IMR-90 (cell line): ENCODE results near the gene NLRC3. TPM values are rescaled to one million over a fixed set of nuclear protein-coding genes. Genes with fewer than 3 reads are reported as not detected.
A peak's percentile ranks its signal among the peaks of the same experiment; 100 is the strongest.

Source experiments
- ATAC-seq: fragments of 200-7000 bp; cut with Tn5 transposase; 2 replicates; pipeline ENCODE4 v1.9.1; 2020; ENCODE audit warnings: low read depth, mild to moderate bottlenecking, moderate library complexity
- BruUV-seq: library from RNA; stranded (reverse); fragments of 400-500 nt; replicated peaks from 2 replicates; lab custom pipeline; 2021; lab: Mats Ljungman, UMichigan
- CTCF ChIA-PET: fragments of 300-600 bp; formaldehyde crosslinking; extraction: SDS; loops from one replicate; lab custom pipeline; 2021; ENCODE audit warnings: antibody characterized with exemption; lab: Yijun Ruan, JAX
- POLR2A ChIA-PET: fragments of 300-600 bp; sonication (Branson Sonifier 250); formaldehyde crosslinking; loops from one replicate; lab custom pipeline; 2022; ENCODE audit warnings: antibody characterized with exemption; ENCODE audit not compliant: unreplicated experiment; lab: Charles Lee
- DNase-seq: peaks from one replicate; pipeline ENCODE4 v3.0.0; 2013
- H2AFZ ChIP-seq: replicated peaks from 2 replicates; pipeline ENCODE3; 2013; ENCODE audit warnings: low read length, mild to moderate bottlenecking; ENCODE audit not compliant: poor library complexity
- H2AK5ac ChIP-seq: 2 replicates; pipeline ENCODE4 v1.6.1; 2013; ENCODE audit warnings: low read depth, low read length, inconsistent platforms
- H2AK9ac ChIP-seq: replicated peaks from 2 replicates; pipeline ENCODE3; 2013; ENCODE audit warnings: mild to moderate bottlenecking, low read depth, low read length, moderate library complexity; ENCODE audit not compliant: poor library complexity
- H2BK120ac ChIP-seq: 2 replicates; pipeline ENCODE4 v1.6.1; 2013; ENCODE audit warnings: low read depth, low read length, inconsistent platforms
- H2BK15ac ChIP-seq: 3 replicates; pipeline ENCODE4 v1.6.1; 2013; ENCODE audit warnings: low read depth, low read length, inconsistent platforms
- H2BK20ac ChIP-seq: 2 replicates; pipeline ENCODE4 v1.6.1; 2013; ENCODE audit warnings: low read depth, mild to moderate bottlenecking, inconsistent platforms, low read length, moderate library complexity
- H2BK5ac ChIP-seq: 2 replicates; pipeline ENCODE4 v1.6.1; 2013; ENCODE audit warnings: mild to moderate bottlenecking, low read depth, low read length, inconsistent platforms; ENCODE audit not compliant: poor library complexity, severe bottlenecking
- H3K14ac ChIP-seq: replicated peaks from 2 replicates; pipeline ENCODE4 v1.6.1; 2013; ENCODE audit warnings: low read depth, low read length, inconsistent platforms
- H3K18ac ChIP-seq: 2 replicates; pipeline ENCODE4 v1.6.1; 2013; ENCODE audit warnings: low read depth, low read length, control low read depth
- H3K23ac ChIP-seq: 2 replicates; pipeline ENCODE4 v1.6.1; 2013; ENCODE audit warnings: low read depth, low read length, inconsistent platforms
- H3K27ac ChIP-seq: 2 replicates; pipeline ENCODE4 v1.5.1; 2013; ENCODE audit warnings: mild to moderate bottlenecking, control low read depth, low read length; ENCODE audit not compliant: insufficient read depth
- H3K27me3 ChIP-seq: 2 replicates; pipeline ENCODE4 v1.6.1; 2013; ENCODE audit warnings: low read length; ENCODE audit not compliant: control insufficient read depth, insufficient read depth
- H3K36me3 ChIP-seq: 2 replicates; pipeline ENCODE4 v1.6.1; 2013; ENCODE audit warnings: low read length, mixed read lengths; ENCODE audit not compliant: control insufficient read depth, insufficient read depth
- H3K4ac ChIP-seq: 2 replicates; pipeline ENCODE4 v1.6.1; 2013; ENCODE audit warnings: low read depth, low read length, inconsistent platforms
- H3K4me1 ChIP-seq: 2 replicates; pipeline ENCODE4 v1.6.1; 2013; ENCODE audit warnings: low read length, mixed read lengths; ENCODE audit not compliant: control insufficient read depth, insufficient read depth
- H3K4me2 ChIP-seq: 2 replicates; pipeline ENCODE4 v1.6.1; 2013; ENCODE audit warnings: low read depth, mild to moderate bottlenecking, control low read depth, low read length, moderate library complexity
- H3K4me3 ChIP-seq: 2 replicates; pipeline ENCODE4 v1.5.1; 2013; ENCODE audit warnings: low read depth, mild to moderate bottlenecking, control low read depth, low read length, moderate library complexity; ENCODE audit not compliant: insufficient read depth
- H3K56ac ChIP-seq: 2 replicates; pipeline ENCODE4 v1.6.1; 2013; ENCODE audit warnings: low read length, inconsistent platforms; ENCODE audit not compliant: insufficient read depth; ENCODE audit errors: extremely low read depth
- H3K79me1 ChIP-seq, 2 experiments: 2 replicates each; pipeline ENCODE4 v1.6.1; 2013; ENCODE audit warnings: low read length in 2 of 2, inconsistent platforms in 1 of 2, low read depth in 1 of 2
- H3K9ac ChIP-seq: 2 replicates; pipeline ENCODE4 v1.6.1; 2013; ENCODE audit warnings: low read depth, low read length, control low read depth
- H3K9me1 ChIP-seq: 2 replicates; pipeline ENCODE4 v1.6.1; 2013; ENCODE audit warnings: low read length, inconsistent platforms; ENCODE audit not compliant: insufficient read depth
- H3K9me3 ChIP-seq: 2 replicates; pipeline ENCODE4 v1.6.1; 2013; ENCODE audit warnings: low read length; ENCODE audit not compliant: control insufficient read depth, insufficient read depth
- H4K20me1 ChIP-seq: 2 replicates; pipeline ENCODE4 v1.6.1; 2013; ENCODE audit warnings: low read length, inconsistent platforms; ENCODE audit not compliant: insufficient read depth
- H4K5ac ChIP-seq: 2 replicates; pipeline ENCODE4 v1.6.1; 2013; ENCODE audit warnings: mild to moderate bottlenecking, low read depth, low read length, control low read depth
- H4K8ac ChIP-seq, 2 experiments: 2 replicates each; pipeline ENCODE4 v1.6.1; 2013; ENCODE audit warnings: low read depth in 2 of 2, low read length in 2 of 2, control low read depth in 1 of 2, inconsistent platforms in 1 of 2
- H4K91ac ChIP-seq: 2 replicates; pipeline ENCODE4 v1.6.1; 2013; ENCODE audit warnings: low read depth, low read length, inconsistent platforms; ENCODE audit not compliant: insufficient read depth
- BHLHE40 ChIP-seq: fragments of 150-350 bp; IDR thresholded peaks from 2 replicates; pipeline ENCODE4 v1.6.1; 2016; ENCODE audit warnings: mild to moderate bottlenecking, low read depth, low read length
- CEBPB ChIP-seq: IDR thresholded peaks from 2 replicates; pipeline ENCODE4 v1.6.1; 2012; ENCODE audit warnings: low read depth, low read length, improper control_type of control experiment
- CHD1 ChIP-seq: IDR thresholded peaks from 2 replicates; pipeline ENCODE4 v1.6.1; 2012; ENCODE audit warnings: low read depth, low read length, improper control_type of control experiment
- CTCF ChIP-seq: conservative IDR thresholded peaks from 2 replicates; pipeline ENCODE4 v1.5.1; 2012; ENCODE audit warnings: mild to moderate bottlenecking, low read depth, low read length, improper control_type of control experiment
- FOS ChIP-seq: fragments of 150-350 bp; IDR thresholded peaks from 2 replicates; pipeline ENCODE4 v1.6.1; 2016; ENCODE audit warnings: low read depth, low read length
- MAFK ChIP-seq: IDR thresholded peaks from 2 replicates; pipeline ENCODE4 v1.6.1; 2012; ENCODE audit warnings: low read depth, low read length, improper control_type of control experiment
- MAZ ChIP-seq: IDR thresholded peaks from 2 replicates; pipeline ENCODE4 v1.6.1; 2012; ENCODE audit warnings: low read depth, mild to moderate bottlenecking, low read length, improper control_type of control experiment, moderate library complexity, borderline replicate concordance
- MXI1 ChIP-seq: IDR thresholded peaks from 2 replicates; pipeline ENCODE4 v1.6.1; 2012; ENCODE audit warnings: low read depth, mild to moderate bottlenecking, low read length, moderate library complexity, borderline replicate concordance
- NFE2L2 ChIP-seq: fragments of 150-350 bp; IDR thresholded peaks from 2 replicates; pipeline ENCODE4 v1.6.1; 2016; ENCODE audit warnings: low read depth, mild to moderate bottlenecking, low read length
- POLR2A ChIP-seq: IDR thresholded peaks from 2 replicates; pipeline ENCODE4 v1.6.1; 2012; ENCODE audit warnings: mild to moderate bottlenecking, low read depth, low read length
- RAD21 ChIP-seq: IDR thresholded peaks from 2 replicates; pipeline ENCODE4 v1.6.1; 2012; ENCODE audit warnings: low read length, improper control_type of control experiment
- RCOR1 ChIP-seq: IDR thresholded peaks from 2 replicates; pipeline ENCODE4 v1.6.1; 2012; ENCODE audit warnings: mild to moderate bottlenecking, low read length, improper control_type of control experiment; ENCODE audit not compliant: insufficient replicate concordance
- RFX5 ChIP-seq: IDR thresholded peaks from 2 replicates; pipeline ENCODE4 v1.8.0; 2012; ENCODE audit warnings: low read depth, mild to moderate bottlenecking, low read length, moderate library complexity
- SMC3 ChIP-seq: fragments of 150-350 bp; IDR thresholded peaks from 2 replicates; pipeline ENCODE4 v1.6.1; 2016; ENCODE audit warnings: low read depth, mild to moderate bottlenecking, antibody characterized with exemption, low read length, moderate library complexity
- WGBS, 2 experiments: methylation state at CpG; one replicate each; pipeline versions ENCODE4 v1.1.5 to v1.1.7; 2013; ENCODE audit warnings: missing lambda C conversion rate in 2 of 2; ENCODE audit not compliant: insufficient read length in 1 of 2; ENCODE audit errors: extremely low coverage in 2 of 2; 5-methylcytosine and 5-hydroxymethylcytosine counted together
- dilution Hi-C: fragments of 300-500 bp; cut with HindIII; formaldehyde crosslinking; loops from one replicate; pipeline ENCODE4 v1.14.3; 2018; ENCODE audit warnings: low sequenced_read_pairs; ENCODE audit not compliant: unreplicated experiment
- in situ Hi-C: fragments of 300-500 bp; cut with MboI; formaldehyde crosslinking; loops from 3 replicates; pipeline ENCODE4 v1.14.3; 2019; ENCODE audit warnings: low sequenced_read_pairs, inconsistent platforms, mixed read lengths
- intact Hi-C: fragments of 100-400 bp; cut with micrococcal nuclease; formaldehyde crosslinking; loops from 2 replicates; pipeline ENCODE4 v1.10.0; 2022
- polyA plus RNA-seq, 3 experiments: library from polyadenylated mRNA; depleted of rRNA; stranded (reverse); fragments of >200 nt; gene quantifications; 2 replicates each; pipeline ENCODE4 v1.2.3, GENCODE V29; 2012; ENCODE audit warnings: low replicate concordance in 1 of 3
- total RNA-seq: library from RNA; depleted of rRNA; stranded (reverse); fragments of >200 nt; gene quantifications from 2 replicates; pipeline ENCODE4 v1.2.3, GENCODE V29; 2012
- TF ChIP-seq, protein P1 (sequence below): fragments of 150-350 bp; IDR thresholded peaks from 2 replicates; pipeline ENCODE4 v1.6.1; 2016; ENCODE audit warnings: low read depth, mild to moderate bottlenecking, low read length, moderate library complexity, borderline replicate concordance
- TF ChIP-seq, protein P2 (sequence below): fragments of 150-350 bp; IDR thresholded peaks from 2 replicates; pipeline ENCODE4 v1.6.1; 2017; ENCODE audit warnings: mild to moderate bottlenecking, antibody characterized with exemption, low read length, low read depth

Gene NLRC3
- total and polyA plus RNA-seq, 2 of the 4 experiments (the other 2 are of a cell fraction), result not detected

- Histone ChIP-seq H3K4ac (no peak overlapping the region), H3K4me2 (no peak overlapping the region), H2AFZ (no peak overlapping the region), H3K4me3 (no peak overlapping the region), H2BK5ac (no peak overlapping the region), H3K4me1 (no peaks in the 10 kb centered on the region), H3K14ac (no peak overlapping the region), H3K9me1 (peaks cover 4% of the 10 kb centered on the region; the same call in 1 of the 2 replicates), H2AK5ac (no peak overlapping the region), H4K5ac (no peak overlapping the region), H3K9me3 (no peaks in the 10 kb centered on the region), H4K8ac (no peak overlapping the region), H3K9ac (no peak overlapping the region), H4K20me1 (no peaks in the 10 kb centered on the region), H2AK9ac (no peak overlapping the region), H3K56ac (no peak overlapping the region), H3K27ac (no peak overlapping the region), H3K27me3 (no peaks in the 10 kb centered on the region), H3K23ac (no peak overlapping the region), H2BK15ac (no peak overlapping the region), H3K36me3 (peaks cover 21% of the 10 kb centered on the region; the same call in 1 of the 2 replicates), H2BK20ac (no peak overlapping the region), H3K18ac (no peak overlapping the region), H3K79me1 (no peaks in the 10 kb centered on the region), H2BK120ac (no peak overlapping the region), H4K91ac (no peak overlapping the region)
- BruUV-seq, result TSS peak; percentile 56
- dilution Hi-C loops (no loop called here), in situ Hi-C loops (no loop called here), intact Hi-C loops (no loop called here)
- WGBS, 2 experiments, result 97% methylated on average over 19 of the region's 25 CpGs; no CpG with 5 or more reads in 1 of the 2 experiments
- POLR2A ChIA-PET, result no interaction called here
- no peak for DNase-seq
- TF ChIP-seq CTCF (no peak), RFX5 (no peak), MAZ (no peak), MXI1 (no peak), BHLHE40 (no peak), POLR2A (no peak), CHD1 (no peak), CEBPB (no peak), SMC3 (no peak), RCOR1 (no peak), FOS (no peak), MAFK (no peak), NFE2L2 (no peak), RAD21 (no peak)
- TF ChIP-seq, protein P1, sequence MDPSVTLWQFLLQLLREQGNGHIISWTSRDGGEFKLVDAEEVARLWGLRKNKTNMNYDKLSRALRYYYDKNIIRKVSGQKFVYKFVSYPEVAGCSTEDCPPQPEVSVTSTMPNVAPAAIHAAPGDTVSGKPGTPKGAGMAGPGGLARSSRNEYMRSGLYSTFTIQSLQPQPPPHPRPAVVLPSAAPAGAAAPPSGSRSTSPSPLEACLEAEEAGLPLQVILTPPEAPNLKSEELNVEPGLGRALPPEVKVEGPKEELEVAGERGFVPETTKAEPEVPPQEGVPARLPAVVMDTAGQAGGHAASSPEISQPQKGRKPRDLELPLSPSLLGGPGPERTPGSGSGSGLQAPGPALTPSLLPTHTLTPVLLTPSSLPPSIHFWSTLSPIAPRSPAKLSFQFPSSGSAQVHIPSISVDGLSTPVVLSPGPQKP, result no peak
- TF ChIP-seq, protein P2, sequence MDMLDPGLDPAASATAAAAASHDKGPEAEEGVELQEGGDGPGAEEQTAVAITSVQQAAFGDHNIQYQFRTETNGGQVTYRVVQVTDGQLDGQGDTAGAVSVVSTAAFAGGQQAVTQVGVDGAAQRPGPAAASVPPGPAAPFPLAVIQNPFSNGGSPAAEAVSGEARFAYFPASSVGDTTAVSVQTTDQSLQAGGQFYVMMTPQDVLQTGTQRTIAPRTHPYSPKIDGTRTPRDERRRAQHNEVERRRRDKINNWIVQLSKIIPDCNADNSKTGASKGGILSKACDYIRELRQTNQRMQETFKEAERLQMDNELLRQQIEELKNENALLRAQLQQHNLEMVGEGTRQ, result no peak
- CTCF ChIA-PET, result no interaction called here
- ATAC-seq, result no peak
Measured at GRCh38 chr16:3589991-3590701, 12.9 kb upstream of the NLRC3 start.
